Measurements from ENCODE around the gene C1QTNF1.

DNA sequence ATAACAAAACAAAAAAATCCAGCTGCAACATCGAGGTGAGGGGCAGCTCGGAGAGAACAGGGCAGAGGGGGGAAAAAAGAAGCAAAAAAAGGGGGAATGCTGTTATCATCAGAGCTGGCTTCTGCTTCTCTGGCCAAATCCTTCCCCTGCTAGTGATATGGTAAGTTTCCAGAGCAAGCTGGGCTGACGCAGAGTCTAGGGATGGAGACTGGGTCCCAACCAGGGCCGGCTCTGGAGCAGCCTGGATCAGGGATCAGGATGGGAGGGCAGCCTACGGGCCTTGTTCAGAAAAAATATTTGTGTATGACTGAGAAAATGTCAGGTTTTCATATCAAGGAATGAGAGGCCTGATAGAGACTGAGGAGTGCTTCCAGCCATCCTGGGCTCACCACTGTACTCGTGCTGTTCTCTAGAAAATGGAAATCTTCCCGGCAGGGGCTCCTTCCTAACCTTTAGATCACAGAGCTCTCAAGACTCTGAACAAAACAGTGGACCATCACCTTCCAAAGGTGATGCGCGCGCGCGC is 726 bp upstream of the C1QTNF1 start:
- TF ChIP-seq, protein P1, sequence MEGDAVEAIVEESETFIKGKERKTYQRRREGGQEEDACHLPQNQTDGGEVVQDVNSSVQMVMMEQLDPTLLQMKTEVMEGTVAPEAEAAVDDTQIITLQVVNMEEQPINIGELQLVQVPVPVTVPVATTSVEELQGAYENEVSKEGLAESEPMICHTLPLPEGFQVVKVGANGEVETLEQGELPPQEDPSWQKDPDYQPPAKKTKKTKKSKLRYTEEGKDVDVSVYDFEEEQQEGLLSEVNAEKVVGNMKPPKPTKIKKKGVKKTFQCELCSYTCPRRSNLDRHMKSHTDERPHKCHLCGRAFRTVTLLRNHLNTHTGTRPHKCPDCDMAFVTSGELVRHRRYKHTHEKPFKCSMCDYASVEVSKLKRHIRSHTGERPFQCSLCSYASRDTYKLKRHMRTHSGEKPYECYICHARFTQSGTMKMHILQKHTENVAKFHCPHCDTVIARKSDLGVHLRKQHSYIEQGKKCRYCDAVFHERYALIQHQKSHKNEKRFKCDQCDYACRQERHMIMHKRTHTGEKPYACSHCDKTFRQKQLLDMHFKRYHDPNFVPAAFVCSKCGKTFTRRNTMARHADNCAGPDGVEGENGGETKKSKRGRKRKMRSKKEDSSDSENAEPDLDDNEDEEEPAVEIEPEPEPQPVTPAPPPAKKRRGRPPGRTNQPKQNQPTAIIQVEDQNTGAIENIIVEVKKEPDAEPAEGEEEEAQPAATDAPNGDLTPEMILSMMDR (optimal IDR thresholded peaks at IDR 0.05 in 1 of 3, IDR thresholded peaks at IDR 0.05 in 1 of 3, conservative IDR thresholded peaks at IDR 0.05 in 1 of 3; ENCODE audit: extremely low read depth in 1 of 3, insufficient read depth in 2 of 3, low read length in 3 of 3): no peak
- no peak for TF ChIP-seq EZH2 (IDR thresholded peaks at IDR 0.05; ENCODE audit: low read length)
